Thyroid gland (tissue), 4 donors: ENCODE data around the gene CLGN.

ENCODE experiments used
- POLR2A ChIP-seq, 2 donors: fragments of 450-650 bp; IDR thresholded peaks; one replicate each; pipeline ENCODE4 v1.6.1; 2017; ENCODE audit warnings: antibody characterized with exemption in 2 of 2, mild to moderate bottlenecking in 2 of 2, moderate library complexity in 1 of 2
- TF ChIP-seq, protein P1 (sequence below), 6 experiments: fragments of 200-600 bp in 3 of 6; fragments of 450-650 bp in 3 of 6; sonication (generic) in 3 of 6; IDR thresholded peaks; one replicate each; pipeline ENCODE4 v1.5.1; 2016 to 2019; ENCODE audit warnings: antibody characterized with exemption in 6 of 6, mild to moderate bottlenecking in 2 of 6, inconsistent platforms in 1 of 6, moderate library complexity in 1 of 6

DNA sequence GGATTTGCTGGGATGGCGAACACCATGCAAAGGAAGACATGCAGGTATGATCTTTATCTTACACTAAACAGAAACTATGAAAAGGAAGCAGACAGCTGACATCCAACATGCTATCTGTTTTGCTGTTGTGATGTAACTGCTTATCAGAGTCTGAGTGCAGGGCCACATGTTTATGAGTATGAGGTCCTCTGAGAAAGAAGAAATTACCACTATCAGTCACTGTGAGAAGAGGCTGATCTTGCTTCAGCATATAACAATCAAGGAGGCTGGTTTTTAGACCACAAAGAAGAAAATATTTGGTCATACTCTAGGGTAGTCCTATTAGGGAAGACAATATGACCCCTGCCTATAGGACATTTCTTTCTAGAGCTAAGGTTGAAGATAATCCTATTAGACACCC lies 18.5 kb downstream of the CLGN start:
- no peak for TF ChIP-seq POLR2A (IDR thresholded peaks at IDR 0.05)
- TF ChIP-seq, protein P1, sequence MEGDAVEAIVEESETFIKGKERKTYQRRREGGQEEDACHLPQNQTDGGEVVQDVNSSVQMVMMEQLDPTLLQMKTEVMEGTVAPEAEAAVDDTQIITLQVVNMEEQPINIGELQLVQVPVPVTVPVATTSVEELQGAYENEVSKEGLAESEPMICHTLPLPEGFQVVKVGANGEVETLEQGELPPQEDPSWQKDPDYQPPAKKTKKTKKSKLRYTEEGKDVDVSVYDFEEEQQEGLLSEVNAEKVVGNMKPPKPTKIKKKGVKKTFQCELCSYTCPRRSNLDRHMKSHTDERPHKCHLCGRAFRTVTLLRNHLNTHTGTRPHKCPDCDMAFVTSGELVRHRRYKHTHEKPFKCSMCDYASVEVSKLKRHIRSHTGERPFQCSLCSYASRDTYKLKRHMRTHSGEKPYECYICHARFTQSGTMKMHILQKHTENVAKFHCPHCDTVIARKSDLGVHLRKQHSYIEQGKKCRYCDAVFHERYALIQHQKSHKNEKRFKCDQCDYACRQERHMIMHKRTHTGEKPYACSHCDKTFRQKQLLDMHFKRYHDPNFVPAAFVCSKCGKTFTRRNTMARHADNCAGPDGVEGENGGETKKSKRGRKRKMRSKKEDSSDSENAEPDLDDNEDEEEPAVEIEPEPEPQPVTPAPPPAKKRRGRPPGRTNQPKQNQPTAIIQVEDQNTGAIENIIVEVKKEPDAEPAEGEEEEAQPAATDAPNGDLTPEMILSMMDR (IDR thresholded peaks at IDR 0.05), result no peak
